Stimulated activated CD8-positive, alpha-beta memory T cell treated with anti-CD3 and anti-CD28 coated beads, Interleukin-12 subunit alpha, Interleukin-12 subunit beta, amount 100 ng/mL, for 1 hour (primary cell): Measurements from ENCODE around the gene RARB.

Experiments used
- DNase-seq: peaks from one replicate; pipeline ENCODE4 v3.0.0-alpha.2; 2020; ENCODE audit warnings: low read depth

Gene RARB

GRCh38 chr3:25578059-25578458 is 150.0 kb downstream of the RARB start:
- DNase-seq, result no peak

GRCh38 chr3:25580534-25580933 is 152.5 kb downstream of the RARB start:
- DNase-seq, result no peak

DNA sequence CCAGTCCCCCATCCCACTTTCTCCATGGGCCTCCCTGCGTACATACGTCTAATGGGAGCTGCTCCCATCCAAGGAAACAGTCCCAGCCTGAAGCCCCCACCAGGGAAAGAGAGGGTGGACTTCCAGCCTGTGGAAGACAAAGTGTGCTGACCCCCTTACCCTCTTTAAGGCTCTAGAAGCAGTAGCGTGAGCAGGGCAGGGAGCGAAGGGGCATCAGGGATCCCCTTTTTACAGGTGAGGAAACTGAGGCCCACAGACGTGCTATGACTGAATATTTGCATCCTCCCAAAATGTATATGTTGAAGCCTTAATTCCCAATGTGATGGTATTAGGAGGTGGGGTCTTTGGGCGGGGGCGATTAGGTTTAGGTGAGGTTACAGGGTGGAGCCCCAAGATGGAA is 153.3 kb downstream of the RARB start:
- no peak for DNase-seq

DNA sequence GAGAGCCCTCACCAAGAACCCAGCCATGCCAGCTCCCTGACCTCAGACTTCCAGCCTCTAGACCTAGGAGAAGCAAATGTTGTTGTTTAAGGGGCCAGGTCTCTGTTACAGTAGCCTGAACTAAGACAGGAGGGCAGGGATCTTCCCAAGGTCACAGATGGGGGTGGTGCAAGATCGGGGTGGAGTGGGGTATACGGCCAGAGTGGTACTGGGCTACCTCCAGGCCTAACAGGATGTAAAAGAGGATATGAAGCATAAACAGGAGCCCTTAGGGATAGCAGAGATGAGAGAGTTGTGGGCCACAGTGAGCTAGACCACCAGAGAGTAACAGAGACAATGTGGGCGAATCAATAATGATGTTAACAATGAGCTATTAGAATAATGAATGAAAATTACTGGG is 153.8 kb downstream of the RARB start:
- no peak for DNase-seq

GRCh38 chr3:25582242-25582641 is 154.2 kb downstream of the RARB start:
- no peak for DNase-seq

GRCh38 chr3:25583343-25583742 is 155.3 kb downstream of the RARB start:
- DNase-seq, result no peak

- DNase-seq, result no peak
These were observed 156.1 kb downstream of the RARB start for GRCh38 chr3:25584011-25584789.

- no peak for DNase-seq
These were observed 157.5 kb downstream of the RARB start for GRCh38 chr3:25585361-25586166.

DNA sequence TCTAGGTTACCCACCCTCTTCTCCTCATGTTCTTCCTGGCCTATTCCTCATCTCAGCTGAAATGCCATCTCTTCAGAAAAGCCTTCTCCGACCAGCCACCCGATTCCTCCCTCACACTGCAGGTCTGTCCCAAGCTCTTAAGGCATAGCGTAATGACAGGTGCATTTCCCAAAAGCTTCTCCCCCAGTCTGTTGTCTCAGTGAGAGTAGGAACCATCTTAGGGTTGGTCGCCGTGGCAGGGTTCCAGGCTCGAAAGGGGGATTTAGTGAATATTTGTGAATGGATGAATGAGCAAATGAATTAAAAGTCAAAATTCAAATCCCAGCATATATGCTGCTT is 158.1 kb downstream of the RARB start:
- DNase-seq, result no peak

DNA sequence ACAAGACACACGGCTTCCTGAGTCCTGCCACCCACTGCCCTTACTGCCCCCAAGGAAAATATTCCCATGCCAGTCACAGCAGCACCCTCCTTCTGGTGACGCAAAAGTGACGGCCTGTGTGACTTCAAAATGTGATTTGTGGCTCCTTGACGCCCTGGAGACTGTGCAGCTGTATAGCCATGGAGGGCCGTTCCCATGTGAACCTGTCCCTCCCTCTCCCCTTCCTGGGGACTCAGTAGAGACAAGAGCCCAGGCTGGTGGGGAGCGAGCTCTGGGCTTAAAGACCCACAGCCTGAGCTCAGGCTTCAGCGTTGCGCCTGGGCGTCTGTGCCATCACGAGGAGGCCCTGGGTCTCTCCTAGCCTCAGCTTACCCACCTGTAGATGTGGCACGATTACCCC is 158.5 kb downstream of the RARB start:
- no peak for DNase-seq

DNA sequence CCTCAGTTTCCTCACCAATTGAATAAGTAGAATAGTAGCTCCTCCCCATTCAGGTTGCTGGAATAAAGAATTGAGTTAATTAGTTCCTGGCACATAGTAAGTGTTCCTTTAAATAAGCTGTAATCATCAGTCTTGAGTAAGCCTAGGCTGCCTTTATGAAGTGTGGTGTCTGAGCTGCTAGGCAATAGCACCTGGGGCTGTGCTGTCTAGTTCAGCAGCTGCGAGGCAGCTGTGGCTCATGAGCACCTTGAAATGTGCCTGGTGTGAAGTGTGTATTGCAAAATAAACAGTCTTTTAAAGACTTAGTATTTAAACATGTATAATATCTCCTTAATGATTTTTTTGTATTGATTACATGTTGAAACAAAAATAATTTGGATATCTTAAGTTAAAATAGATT is 159.0 kb downstream of the RARB start:
- DNase-seq, result no peak

DNA sequence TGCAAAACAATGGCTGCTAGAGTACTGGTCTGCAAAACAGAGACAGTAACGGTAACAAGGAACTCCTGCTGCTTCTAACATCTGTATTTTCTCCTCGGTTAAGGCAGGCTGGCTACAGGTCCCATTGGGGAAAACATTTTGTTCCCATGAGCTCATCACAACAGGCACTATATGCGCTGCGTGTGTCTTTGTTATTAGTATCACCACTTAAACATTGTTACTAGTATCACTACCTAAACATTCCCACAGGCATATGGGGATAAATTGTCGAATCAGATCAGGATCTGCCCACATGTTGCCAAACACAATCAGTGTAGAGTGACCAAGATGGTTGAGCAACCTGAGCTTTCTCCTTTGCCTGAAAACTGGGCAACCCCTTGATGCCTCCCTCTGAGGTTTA is 159.5 kb downstream of the RARB start:
- no peak for DNase-seq

GRCh38 chr3:25587975-25588374 is 159.9 kb downstream of the RARB start:
- no peak for DNase-seq

GRCh38 chr3:25588441-25589103 is 160.5 kb downstream of the RARB start:
- DNase-seq, result no peak

- DNase-seq, result no peak
These were observed 161.2 kb downstream of the RARB start for GRCh38 chr3:25589104-25589782.

DNA sequence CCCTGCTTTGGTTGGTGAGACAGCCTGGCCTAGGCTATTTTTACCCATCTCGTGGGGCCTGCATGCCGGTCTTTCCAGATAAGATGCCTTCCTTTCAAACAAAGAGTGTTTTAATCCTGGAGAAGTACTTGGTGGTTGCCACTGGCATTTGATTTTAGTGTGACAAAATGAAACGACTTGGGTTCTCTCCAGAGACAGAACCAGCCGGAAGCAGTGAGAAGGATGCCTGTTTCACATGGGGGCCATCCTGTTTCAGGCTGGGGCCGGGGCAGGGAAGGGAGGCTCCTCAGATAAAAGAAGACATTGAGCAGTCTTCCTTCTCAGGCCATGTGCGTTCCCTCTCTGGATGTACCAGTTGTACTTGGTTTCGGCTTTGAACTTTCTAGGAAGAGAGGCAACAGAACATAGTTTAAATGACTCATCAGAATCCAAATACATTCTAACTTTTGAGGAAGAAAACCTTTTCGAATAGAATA is 161.8 kb downstream of the RARB start:
- DNase-seq, result no peak

DNA sequence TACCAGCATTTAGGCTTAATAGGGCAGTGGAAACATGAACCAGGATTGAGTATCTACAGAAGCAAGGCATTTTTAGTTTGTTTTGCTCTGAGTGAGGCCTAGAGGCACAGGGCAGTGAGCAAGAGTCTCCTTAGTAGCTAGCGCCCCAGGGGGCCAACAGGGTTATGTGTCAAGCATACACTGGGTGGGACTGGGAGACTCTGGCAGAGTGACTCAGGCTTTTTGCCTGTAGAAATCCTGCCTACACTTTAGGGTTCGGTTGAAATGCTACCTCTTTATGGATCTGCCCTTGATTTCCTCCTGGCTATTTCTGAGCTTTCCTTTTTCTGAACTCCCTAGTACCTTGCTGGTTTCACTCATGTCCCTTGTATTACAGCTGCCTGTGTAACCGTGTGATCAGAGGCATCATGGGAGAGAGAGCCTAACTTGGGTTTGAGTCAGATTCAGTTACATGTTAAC is 164.5 kb downstream of the RARB start:
- no peak for DNase-seq

DNA sequence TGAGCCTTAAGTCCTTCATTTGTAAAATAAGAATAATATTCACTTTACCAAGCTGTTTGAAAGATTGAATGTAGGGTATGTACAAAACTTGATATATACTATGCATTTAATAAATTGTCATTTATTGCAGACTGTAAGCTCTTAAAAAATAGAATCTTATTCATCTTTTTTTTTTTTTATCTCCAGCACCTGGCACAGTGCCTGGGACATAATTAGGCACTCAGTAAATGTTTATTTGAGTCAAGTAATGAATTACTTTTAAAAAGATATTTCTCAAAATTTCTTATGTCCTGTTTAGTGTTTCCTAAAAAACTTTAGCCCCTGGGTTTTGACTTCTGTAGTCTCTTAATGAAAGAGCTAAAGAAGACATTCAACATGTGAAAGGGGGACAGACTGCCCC is 164.9 kb downstream of the RARB start:
- DNase-seq, result no peak

GRCh38 chr3:25594007-25594502 is 166.0 kb downstream of the RARB start:
- no peak for DNase-seq

DNA sequence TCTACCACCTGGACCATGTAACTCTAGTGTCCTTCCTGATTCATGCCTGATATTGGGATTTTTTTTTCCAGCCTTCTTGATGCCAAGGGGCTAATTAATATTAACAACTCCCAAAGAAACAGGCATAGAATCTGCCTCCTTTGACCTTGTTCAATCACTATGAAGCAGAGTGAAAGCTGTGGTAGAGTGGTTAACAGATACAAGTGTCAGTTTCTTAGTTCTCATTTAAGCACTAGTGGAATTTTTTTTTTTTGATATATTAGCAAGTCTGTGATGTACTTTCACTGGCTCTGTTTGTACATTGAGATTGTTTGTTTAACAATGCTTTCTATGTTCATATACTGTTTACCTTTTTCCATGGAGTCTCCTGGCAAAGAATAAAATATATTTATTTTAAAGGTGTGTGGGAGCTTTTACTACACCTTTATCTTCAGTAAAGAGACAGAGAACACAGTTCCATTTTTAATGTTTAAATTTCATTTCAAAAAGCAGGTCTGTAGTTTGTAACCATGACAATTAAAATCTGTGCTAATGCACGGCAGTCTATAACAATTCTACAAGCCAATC is 169.6 kb downstream of the RARB start:
- DNase-seq, result no peak

DNA sequence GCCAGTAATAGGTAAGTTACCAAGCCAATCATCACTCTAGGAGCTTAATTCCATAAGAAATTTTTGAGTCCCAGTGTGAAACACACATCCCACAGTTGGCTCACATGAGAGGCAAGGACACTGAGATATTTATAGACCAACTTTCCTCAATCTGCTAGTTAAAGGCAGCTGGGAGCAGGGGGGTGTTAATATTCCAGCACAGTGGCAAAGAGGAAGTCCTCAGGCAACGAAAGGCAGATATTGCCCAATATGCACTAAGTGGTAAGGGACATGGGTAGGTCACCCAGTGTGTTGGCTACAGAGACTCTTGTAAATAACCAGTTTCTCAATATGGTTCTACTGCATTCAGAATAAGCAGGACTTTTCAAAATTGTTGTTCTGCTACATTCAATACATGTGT is 175.6 kb downstream of the RARB start:
- no peak for DNase-seq
